WI38 (cell line): ENCODE data around the gene BTBD2.

Source experiments
- H3K4me3 ChIP-seq: 2 replicates; pipeline ENCODE4 v1.5.1; 2011; ENCODE audit warnings: low read depth, mild to moderate bottlenecking, control low read depth, low read length
- CTCF ChIP-seq: IDR thresholded peaks from 2 replicates; pipeline ENCODE4 v1.5.1; 2012; ENCODE audit warnings: low read depth, mild to moderate bottlenecking, control low read depth, low read length

Gene BTBD2

DNA sequence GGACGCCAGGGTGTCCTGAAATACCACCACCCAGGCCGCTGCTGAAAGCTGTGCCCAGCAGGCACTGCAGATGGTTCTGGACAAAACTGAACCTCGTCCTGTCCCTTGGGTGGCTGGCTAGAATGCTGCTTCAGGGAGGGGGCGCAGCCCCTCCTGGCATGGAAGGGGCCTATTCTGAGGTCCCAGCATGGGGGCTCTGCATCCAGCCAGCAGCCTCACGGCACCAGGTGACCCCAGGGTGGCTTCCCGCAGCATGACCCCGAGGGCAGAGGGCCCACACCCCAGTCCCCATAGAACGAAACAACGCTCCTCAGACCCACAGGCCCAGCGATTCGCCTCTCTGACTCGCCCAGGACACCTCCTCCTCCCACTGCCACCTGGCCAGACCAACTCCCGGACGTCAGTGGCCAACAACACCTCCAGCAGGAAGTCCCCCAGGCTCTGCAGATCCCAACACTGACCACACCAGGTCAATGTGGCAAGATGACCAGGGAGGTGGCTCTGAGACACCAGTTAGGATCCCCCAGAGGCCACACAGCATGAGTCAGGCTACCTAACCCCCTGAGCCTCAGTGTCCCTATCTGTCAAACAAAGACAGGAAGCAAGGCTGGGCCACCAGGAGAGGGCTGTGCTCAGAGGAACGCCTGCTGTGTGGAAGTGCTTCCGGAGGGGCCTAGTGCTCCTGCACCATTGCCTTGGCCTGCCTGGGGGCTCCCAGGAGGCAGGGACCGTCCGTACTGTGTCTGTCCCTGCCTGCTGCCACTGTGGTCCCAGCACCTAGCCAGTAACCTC, 29.4 kb upstream of the BTBD2 start:
- TF ChIP-seq CTCF = no peak
- H3K4me3 ChIP-seq = no peak overlapping the region

- no peak overlapping the region for H3K4me3 ChIP-seq
- TF ChIP-seq CTCF = no peak
Observed at GRCh38 chr19:2043961-2044708, 28.6 kb upstream of the BTBD2 start.

DNA sequence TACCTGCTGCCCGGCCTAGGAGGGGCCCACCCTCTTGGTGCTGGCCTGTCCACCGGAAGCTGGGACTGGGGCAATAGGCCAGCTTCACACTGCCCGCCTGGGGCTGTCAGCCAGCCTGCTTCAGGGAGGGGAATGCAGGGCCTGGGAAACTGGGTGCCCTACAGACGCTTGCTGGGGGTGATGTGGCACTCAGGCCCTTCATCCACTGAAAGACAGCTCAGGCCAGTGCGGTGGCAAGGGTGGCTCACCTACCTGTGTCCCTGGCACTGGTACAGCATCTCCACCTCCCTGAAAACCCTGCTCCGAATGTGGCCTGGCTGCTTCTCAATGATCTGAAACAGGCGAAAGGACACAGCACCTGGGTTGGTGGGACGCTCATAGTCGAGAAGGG, 27.7 kb upstream of the BTBD2 start:
- no peak for TF ChIP-seq CTCF
- no peak overlapping the region for H3K4me3 ChIP-seq

DNA sequence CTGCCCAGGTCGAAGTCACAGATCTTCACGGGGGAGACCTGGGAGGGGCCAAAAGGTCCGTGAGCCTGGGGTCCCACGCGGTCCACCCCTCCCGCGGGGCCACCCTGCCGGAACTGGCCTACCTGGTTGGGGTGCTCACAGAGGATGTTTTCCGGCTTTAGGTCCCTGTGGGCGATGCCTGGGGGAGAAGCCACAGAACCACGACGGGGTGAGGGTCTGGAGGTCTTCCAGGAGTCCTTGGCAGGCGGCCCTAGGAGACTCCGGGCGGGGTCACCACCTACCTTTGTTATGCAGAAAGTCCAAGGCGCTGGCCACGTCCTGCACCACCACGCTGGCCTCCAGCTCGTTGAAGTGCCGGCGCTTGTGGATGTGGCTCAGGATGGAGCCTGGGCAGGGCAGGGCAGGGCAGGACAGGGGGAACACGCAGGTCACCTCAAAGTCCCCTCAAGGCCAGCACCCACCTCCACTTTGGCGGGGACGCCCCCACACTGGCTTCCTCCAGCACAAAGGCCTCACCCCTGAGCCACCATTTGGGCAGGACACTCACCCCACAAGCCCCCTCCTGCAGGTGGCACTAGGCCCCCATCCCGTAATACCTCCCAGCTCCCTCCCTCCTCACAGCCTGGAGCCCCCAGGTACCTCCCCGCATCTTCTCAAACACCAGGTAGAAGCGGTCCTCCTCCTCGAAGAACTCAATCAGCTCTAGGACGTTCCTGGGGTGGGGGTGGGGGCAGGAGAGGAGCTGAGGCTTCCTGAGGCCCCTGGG, 27.2 kb upstream of the BTBD2 start:
- no peak for TF ChIP-seq CTCF
- no peak overlapping the region for H3K4me3 ChIP-seq

GRCh38 chr19:2041683-2042484, 26.4 kb upstream of the BTBD2 start:
- TF ChIP-seq CTCF = no peak
- no peak overlapping the region for H3K4me3 ChIP-seq

DNA sequence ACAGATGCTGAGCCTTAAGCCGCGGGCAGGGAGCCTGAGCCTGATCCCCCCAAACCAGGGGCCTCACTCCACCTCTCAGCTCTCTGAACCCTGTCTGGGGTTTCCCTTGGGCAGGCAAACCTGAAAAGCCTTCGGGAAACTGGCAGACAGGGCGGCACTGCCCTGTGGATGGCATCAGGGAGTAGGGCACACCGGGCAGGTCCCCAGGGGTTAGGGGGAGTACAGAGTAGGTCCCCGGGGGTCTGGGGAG, 25.8 kb upstream of the BTBD2 start:
- no peak for TF ChIP-seq CTCF
- no peak overlapping the region for H3K4me3 ChIP-seq
